CD4-positive, alpha-beta T cell treated with Interferon gamma for 1 hour (primary cell): ENCODE measurements around the gene MINDY4.

Experiments
- DNase-seq: peaks from one replicate; pipeline ENCODE4 v3.0.0-alpha.2; 2020

MINDY4 gene

DNA sequence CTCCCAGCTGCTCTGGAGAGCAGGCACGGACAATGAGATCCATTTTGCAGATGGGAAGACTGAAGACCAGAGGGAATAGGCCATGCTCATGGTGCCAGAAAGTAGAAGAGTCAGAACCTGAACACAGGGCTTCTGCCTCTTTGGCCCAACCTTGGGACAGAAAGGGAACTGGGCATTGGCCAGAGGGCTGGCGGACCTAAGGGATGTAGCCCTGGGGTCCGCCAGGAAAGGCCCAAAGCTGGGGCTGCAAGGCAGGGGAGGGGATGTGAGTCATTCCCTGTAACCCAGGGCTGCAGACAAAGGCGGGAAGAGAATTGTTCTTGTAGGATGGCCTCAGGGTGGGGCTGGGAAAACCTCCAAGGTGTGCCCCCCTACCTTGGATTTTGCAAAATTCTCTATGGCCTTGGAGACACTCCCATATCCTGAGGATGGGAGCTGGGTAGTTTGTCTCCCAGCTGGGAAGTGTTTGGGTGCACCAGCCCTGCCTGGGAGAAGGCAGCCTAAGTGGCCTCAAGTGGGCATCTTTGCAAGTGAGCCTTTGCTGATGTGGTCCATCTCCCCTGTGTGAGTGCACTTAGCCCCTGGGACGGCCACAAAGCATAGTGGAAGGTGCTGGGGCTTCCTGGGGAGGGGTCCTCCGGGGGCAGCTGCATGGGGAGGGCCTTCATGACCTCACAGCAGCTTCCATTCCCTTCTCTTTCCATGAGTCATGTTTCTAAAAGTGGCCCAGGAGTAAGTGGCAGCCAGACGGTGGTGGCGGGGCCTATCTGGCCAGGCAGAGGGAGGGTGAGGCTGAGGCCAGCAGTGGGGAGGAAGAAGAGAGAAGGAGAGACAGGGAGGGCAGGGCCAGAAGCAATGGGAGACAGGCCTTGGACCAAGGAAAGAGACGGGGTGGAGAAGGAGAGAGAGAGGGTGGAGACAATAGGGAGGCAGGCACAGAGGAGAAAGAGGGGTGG is 149.6 kb downstream of the MINDY4 start:
- no peak for DNase-seq

DNA sequence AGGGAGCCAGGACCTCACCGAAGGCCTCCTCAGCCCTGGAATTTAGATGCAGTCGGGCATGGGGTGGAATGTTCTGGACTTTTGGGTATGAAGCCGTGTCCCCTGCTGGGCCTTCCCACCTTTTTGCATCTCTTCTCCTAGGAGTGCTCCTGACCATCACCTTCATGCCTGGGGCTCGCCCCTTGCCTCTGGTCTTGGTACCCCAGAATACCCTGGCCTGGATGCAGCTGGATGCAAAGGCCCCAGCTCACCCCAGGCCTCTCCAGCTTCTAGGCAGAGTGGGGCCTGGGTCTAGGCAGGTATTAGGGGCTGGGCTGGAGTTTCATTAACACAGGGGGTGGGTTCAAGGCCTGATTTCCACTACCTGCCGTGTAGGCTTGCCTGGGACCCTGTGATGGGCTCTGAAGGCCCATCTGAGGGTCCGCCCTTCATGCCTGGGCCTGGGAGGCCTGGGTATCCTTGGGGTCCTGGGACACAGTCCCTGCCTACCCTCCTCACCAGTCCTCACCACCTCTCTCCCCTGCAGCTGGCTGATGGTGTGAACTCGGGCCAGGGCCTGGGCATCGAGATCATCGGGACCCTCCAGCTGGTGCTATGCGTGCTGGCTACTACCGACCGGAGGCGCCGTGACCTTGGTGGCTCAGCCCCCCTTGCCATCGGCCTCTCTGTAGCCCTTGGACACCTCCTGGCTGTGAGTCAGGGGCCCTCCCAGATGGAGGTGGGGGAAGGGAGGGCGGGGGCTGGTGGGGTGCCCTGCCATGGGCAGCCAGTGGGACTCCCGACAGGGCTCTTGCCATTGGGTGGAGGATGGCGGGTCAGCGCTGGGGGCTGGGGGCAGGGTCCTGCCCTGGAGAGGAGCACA is 150.6 kb downstream of the MINDY4 start:
- no peak for DNase-seq

DNA sequence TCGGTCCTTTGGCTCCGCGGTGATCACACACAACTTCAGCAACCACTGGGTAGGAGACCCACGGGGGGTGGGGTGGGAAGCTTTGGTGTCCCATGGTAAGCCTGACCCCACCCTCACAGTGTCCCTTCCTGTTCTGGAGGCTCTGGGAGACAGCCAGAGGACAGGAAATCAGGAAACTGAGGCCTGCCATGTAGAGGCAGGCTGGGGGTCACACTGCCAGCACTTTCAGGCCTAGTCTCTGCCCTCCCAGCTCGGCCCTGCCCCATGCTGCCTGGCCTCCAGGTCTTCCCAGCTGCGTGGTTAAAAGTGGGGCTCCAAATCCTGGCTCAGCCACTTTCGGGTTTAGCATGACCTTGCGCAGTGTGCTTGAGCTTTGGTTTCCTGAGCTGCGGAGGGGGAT is 151.4 kb downstream of the MINDY4 start:
- no peak for DNase-seq

DNA sequence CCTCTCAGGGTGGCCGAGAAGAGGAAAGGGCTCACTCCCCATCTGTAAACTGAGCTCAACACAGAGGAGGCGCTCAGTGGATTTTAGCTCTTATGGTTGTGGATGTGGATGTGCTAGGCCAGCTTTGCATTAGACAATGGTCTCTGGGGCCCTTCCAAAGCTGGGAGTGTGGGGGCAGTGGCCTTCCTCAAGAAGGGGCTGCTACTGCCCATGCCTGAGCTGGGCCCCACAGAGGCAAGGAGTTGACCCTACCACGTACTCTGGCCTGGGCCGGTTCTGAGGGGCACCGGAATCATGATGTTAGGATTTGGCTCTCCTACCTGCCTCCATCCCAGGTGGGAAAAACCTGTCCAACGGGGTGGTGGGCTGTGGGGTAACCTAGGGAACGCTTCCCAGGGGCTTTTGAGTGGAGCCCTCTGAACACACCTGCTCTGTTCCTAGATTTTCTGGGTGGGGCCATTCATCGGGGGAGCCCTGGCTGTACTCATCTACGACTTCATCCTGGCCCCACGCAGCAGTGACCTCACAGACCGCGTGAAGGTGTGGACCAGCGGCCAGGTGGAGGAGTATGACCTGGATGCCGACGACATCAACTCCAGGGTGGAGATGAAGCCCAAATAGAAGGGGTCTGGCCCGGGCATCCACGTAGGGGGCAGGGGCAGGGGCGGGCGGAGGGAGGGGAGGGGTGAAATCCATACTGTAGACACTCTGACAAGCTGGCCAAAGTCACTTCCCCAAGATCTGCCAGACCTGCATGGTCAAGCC is 152.0 kb downstream of the MINDY4 start:
- DNase-seq, result no peak

DNA sequence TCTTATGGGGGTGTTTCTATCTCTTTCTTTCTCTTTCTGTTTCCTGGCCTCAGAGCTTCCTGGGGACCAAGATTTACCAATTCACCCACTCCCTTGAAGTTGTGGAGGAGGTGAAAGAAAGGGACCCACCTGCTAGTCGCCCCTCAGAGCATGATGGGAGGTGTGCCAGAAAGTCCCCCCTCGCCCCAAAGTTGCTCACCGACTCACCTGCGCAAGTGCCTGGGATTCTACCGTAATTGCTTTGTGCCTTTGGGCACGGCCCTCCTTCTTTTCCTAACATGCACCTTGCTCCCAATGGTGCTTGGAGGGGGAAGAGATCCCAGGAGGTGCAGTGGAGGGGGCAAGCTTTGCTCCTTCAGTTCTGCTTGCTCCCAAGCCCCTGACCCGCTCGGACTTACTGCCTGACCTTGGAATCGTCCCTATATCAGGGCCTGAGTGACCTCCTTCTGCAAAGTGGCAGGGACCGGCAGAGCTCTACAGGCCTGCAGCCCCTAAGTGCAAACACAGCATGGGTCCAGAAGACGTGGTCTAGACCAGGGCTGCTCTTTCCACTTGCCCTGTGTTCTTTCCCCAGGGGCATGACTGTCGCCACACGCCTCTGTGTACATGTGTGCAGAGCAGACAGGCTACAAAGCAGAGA is 152.7 kb downstream of the MINDY4 start:
- no peak for DNase-seq

DNA sequence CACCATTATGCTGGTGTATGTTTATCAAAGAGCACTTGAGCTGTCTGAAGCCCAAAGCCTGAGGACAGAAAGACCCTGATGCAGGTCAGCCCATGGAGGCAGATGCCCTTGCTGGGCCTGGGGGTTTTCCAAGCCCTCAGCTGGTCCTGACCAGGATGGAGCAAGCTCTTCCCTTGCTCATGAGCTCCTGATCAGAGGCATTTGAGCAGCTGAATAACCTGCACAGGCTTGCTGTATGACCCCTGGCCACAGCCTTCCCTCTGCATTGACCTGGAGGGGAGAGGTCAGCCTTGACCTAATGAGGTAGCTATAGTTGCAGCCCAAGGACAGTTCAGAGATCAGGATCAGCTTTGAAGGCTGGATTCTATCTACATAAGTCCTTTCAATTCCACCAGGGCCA is 153.4 kb downstream of the MINDY4 start:
- no peak for DNase-seq

DNA sequence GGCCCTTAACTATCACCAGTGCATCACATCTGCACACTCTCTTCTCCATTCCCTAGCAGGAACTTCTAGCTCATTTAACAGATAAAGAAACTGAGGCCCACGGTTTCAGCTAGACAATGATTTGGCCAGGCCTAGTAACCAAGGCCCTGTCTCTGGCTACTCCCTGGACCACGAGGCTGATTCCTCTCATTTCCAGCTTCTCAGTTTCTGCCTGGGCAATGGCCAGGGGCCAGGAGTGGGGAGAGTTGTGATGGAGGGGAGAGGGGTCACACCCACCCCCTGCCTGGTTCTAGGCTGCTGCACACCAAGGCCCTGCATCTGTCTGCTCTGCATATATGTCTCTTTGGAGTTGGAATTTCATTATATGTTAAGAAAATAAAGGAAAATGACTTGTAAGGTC is 153.9 kb downstream of the MINDY4 start:
- no peak for DNase-seq

DNA sequence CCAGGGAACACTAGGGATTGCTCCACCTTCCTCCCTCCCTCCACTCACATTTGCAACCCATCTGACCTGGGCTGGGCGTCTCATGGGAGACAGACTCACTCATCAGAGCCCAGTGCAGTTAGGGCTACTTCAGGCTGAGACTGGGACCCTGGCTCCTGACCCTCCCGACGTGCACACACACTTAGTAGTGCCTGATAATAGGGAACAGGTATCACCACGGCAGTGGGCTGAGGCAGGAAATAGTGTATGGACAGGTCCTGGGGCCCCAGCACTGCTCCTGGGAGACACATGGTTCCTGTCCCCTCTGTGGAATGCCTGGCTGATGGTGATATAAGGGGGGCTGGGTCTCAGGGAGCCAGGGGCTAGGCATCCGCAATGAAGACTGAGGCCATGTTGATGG is 154.7 kb downstream of the MINDY4 start:
- no peak for DNase-seq

DNA sequence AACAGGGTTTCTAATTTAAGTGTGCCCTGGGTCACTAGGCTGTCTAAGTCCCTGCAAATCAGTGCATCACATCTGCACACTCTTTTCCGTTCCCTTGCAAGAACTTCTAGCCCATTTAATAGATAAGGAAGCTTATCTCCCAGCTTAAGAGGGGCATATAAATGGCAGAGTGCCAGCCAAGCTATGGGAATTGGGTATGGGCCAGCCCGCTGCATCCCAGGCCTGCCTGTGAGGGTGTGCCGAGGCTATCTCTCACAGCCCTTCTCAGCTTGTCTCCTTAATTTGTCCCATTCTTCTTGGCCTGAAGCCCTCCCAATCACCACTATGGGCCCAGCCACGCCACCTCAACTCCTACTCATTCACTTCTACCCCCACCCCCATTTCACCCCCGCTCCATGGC is 155.1 kb downstream of the MINDY4 start:
- no peak for DNase-seq

DNA sequence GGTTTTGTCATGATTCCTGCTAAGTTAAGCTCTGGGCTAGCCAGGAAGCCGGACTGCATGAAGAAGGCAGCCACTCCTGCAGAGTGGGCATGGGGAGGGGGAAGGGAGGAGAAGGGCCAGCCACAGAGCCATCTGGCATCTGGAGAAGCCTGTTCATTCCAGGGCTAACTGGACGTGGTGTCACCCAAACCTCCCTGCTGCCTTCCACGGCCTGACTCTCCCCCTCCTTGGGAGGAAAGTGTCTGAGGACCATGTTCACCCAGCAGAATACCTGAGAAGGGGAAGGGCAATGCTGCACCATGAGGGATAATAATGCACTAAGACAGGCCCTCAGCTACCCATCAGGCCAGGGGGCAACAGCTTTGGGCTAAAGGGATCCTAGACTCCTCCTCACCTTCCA is 155.8 kb downstream of the MINDY4 start:
- DNase-seq, result no peak

DNA sequence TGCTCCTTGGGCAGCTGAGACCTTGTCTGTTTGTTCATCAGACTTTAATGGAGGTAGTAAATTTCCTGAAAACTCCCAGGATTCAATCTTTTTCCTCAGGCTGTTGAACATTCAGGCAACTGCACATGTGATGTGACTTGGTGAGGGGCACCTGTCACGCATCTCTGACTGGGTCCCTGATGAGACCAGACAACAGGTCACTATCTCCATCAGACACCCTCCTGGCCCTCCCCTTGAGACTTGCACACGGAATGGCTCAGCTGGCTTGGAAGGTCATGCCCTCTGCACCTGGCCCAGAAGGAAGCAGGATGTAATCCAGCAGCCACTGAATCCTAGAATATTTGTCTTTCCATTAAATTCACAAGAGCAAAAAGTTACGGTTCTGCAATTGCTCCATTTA is 156.3 kb downstream of the MINDY4 start:
- no peak for DNase-seq

DNA sequence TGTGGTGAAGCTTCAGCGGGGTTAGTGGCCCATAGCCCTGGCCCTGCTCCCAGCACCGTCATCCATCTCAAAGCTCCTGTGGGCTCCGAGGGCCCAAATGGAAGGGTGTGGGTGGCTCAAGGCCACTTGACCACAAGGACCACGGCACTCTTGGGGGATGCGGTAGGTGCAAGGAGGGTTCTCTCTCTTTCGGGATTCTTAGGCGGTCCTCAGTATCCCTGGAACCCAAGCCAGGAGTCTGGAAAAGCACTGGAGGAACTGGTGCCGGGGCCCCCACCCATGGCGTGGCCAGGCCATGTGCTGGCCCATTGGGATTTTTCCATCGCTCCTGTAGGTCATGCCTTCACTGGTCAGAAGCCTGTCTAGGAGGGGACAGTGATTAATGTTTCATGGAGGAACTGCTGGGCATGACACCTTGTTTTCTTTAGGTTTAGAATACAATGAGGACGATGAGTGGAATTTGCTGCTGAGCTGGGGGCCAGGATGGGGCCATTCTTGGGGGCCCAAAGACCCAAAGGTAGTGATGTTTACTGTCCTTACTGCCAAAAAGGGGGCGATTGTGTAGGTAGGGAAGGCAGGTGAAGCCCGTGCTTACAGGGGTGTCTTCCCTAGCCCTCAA is 157.1 kb downstream of the MINDY4 start:
- no peak for DNase-seq

DNA sequence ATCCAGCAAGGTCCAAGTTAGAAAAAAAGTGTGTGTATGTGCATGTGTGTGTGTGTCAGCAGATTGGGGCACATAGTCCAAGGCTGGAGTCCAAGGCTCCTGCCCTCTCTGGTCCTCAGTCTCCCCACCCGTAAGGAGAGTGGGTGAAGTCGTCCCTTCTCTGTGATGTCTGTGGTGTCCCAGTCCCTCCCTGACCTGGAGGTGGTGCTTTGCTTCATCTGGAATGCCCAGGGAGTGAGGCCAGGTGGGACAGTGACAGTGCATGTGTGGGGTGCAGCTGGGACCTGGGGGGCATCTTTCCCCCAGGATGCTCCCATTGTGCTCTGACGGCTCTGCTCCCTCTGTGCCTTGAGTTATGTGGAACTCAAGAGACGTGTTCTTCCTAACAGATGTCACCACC is 158.5 kb downstream of the MINDY4 start:
- no peak for DNase-seq

DNA sequence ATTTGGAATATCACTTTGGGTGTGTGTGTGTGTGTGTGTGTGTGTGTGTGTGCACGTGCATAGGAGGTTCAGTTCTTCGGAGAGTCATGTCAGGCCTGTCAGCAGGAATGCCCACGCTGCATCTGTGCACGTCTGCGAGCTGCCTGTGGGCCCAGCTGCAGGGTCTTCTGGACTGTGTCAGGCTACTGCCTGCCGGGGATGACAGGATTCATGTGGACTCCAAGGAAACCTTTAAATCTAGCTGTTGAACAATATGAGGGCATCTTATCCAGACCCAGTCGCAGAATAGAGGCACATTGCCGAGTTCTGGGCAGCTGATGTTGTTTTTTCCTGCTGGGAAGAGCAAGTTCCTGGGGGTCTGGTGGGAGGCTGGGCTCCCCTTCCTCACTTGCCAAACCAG is 159.4 kb downstream of the MINDY4 start:
- no peak for DNase-seq

DNA sequence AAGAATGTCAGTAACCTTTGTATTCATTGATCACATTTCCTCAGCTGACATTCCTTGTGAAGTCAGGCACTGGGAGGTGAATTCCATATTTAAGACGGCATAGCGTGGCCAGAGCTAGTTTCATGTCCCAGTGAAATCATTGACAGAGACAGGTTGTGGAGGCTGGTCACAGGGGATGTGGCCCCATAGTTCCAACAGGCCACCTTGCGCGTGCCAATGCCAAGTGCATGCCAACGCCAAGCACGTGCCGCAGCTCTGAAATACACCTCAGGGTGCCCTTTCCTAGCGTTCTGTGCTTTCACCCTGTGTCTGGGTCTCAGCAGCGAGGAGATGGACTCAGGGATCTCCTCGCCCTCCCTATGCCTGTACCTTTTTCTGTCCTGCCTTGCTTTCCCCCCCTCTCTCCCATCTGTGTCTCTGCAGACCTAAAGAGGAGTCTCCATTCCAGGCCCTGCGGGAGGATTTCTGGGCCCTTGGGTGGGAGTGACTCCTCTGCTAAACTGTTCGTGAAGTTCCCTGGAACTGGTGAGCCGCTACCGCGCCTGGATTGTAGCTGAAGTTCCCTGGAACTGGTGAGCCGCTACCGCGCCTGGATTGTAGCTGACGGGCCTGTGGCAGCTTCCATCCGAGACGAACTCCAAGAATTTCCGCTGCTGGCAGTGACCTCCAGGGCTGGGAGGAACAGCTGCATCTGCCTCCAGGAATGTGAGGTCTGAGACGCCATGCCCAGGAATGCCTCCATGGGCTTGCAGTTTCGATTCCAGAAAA is 160.1 kb downstream of the MINDY4 start:
- DNase-seq, result no peak

DNA sequence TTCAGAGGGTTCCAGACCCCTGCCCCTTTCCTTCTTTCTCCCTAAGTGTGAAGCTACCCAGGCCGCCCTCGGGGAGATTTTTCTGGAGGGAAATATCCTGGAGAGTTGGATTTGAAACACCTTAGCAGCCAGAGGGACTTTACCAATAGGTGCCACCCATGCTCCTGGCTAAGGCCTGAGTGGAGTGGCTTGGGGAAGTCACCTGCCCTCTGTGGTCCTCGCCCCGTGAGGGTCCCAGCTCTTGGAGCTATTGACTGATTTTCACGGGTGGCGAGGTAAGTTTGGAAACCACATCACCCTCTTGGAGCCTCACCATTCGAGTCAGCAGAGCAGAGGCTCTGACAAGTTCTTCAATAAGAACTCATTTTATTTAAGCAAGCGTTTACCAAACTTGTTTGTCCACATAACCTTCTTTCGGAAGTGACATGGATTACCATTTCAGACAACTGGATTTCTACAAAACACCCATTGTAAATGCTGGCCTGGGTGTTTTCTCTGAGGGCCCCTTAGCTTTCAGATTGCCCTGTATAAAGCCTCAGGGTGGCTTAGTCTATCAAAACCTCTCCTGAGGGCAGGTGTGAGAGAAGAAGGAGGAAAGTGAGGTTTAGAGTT is 160.8 kb downstream of the MINDY4 start:
- DNase-seq, result no peak

DNA sequence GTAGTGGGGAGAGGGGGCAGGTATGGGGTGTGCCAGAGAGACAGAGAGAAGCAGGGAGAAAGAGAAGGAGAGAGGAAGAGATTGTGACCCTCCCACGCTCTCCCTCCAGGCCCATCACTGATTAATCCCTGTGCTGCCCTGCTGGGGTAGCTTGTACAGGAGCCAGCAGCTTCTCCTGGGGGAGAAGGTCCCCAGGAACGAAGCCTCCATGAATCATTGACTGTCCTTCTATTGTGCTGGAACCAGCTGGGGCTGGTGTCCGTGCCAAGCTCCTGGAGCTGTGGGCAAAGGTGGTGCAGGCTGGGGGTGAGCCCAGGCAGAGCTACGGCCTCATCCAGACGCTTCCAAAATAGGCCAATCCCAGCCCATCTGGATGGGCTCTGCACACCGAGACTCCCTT is 161.3 kb downstream of the MINDY4 start:
- DNase-seq, result no peak

DNA sequence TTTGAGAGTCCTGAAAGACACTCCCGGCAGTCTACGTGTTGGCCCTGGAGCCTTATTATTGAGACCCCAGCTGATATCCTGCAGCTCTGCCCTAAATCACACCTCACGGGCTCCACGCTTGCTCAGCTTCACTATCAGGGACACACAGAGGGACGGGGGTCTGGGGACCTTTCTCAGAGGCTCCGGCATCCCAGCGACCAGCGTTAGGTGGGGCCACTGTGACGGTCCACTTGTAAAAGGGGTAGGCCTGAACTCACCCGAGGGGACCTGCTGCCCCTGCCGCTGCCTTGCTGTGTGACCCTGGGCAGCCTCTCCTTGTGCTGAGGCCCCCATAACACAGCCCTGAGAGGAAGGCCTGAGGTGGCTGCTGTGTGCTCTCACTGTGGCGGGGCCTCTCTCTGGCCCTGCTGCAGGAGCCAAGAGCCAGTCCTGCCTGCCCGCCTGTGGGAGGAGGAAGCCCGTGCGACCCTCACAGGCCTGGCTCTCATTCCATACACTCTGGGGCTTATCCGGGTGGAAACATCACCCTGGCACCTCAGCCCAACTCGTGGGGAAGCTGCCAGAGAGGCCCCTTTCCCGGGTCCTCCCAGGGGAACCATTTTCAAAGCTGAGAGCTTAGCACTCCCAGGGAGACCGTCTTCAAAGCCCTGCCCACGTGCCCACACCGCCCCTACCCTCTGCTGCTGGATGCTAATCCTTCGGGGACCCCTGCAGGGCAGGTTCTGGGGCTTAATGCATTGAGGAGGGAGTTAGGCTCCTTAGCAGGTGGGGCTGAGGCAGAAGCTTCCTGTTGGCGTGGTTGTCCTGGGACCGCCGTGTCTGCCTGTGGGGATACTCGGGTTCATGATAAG is 162.1 kb downstream of the MINDY4 start:
- no peak for DNase-seq

DNA sequence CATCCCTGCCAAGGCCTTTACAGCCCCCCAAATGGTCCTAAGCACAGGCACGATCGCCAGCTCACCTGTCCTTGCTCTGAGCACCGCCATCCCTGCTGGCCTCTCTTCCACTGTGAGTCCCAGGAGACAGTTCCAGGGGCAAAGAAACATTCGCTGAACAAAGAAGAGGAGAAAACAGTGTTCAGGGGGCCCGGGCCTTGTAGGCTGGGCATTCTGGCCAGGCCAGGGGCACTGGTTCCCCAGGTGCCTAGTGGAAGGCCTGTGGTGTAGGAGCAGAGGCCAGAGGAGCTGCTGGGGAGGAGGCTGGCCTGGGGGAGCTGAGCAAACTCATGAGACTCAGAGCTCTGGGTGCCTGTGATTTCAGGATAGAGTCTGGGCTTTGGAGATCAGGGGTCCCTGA is 163.0 kb downstream of the MINDY4 start:
- DNase-seq, result no peak
